Omental fat pad (tissue), 4 donors: Measurements from ENCODE around the gene RFC4. TPM values are rescaled to one million over a fixed set of nuclear protein-coding genes. Genes with fewer than 3 reads are reported as not detected.
"Not testable (repeated sequence)": the region's sequence is repeated elsewhere in the genome, so short reads cannot be mapped to it uniquely, and the experiment has no call there.

Experiments used
- ATAC-seq: fragments of 150-250 bp; one replicate; pipeline ENCODE4 v1.9.1; 2016; ENCODE audit warnings: mild to moderate bottlenecking, moderate library complexity; ENCODE audit not compliant: low FRiP score
- DNase-seq: peaks from one replicate; pipeline ENCODE4 v3.0.0-alpha.2; 2019; ENCODE audit warnings: low spot score
- CTCF ChIP-seq, 3 donors: fragments of 450-650 bp; IDR thresholded peaks; one replicate each; pipeline ENCODE4 v1.5.1; 2016 to 2017; ENCODE audit warnings: antibody characterized with exemption in 3 of 3, mild to moderate bottlenecking in 3 of 3, moderate library complexity in 2 of 3
- total RNA-seq, 4 donors: library from RNA; depleted of rRNA; stranded (reverse); fragments of >200 nt; gene quantifications; one replicate each; pipeline ENCODE4 v1.1.0, GENCODE V29; 2016

The RFC4 gene
- total RNA-seq, 4 donors from 2014 or later: 6.1 to 10.7 (median 9.4) TPM

GRCh38 chr3:186824430-186825139 lies 18.3 kb upstream of the RFC4 start:
- DNase-seq (no peak), ATAC-seq (no peak)
- no peak for TF ChIP-seq CTCF (IDR thresholded peaks at IDR 0.05)

GRCh38 chr3:186823386-186823785 lies 17.1 kb upstream of the RFC4 start:
- DNase-seq (no peak), ATAC-seq (no peak)
- no peak for TF ChIP-seq CTCF (IDR thresholded peaks at IDR 0.05)

GRCh38 chr3:186822388-186822759 lies 16.1 kb upstream of the RFC4 start:
- not testable (repeated sequence) for ATAC-seq, DNase-seq

- no peak for ATAC-seq
- DNase-seq: no peak
- TF ChIP-seq CTCF (IDR thresholded peaks at IDR 0.05): no peak
Observed at GRCh38 chr3:186821429-186822387, 15.4 kb upstream of the RFC4 start.

GRCh38 chr3:186818956-186819355 lies 12.7 kb upstream of the RFC4 start:
- DNase-seq (no peak), ATAC-seq (no peak)
- TF ChIP-seq CTCF (IDR thresholded peaks at IDR 0.05): no peak

- ATAC-seq (no peak), DNase-seq (no peak)
- no peak for TF ChIP-seq CTCF (IDR thresholded peaks at IDR 0.05)
Observed at GRCh38 chr3:186818516-186818915, 12.2 kb upstream of the RFC4 start.

GRCh38 chr3:186815435-186815834 lies 9.2 kb upstream of the RFC4 start:
- no peak for DNase-seq
- no peak for TF ChIP-seq CTCF (IDR thresholded peaks at IDR 0.05)
- peak; percentile 39 for ATAC-seq
